CD8-positive, alpha-beta memory T cell (primary cell): ENCODE data around the gene ZC3H12A. TPM values are rescaled to one million over a fixed set of nuclear protein-coding genes. Genes with fewer than 3 reads are reported as not detected.
A peak's percentile ranks its signal among the peaks of the same experiment; 100 is the strongest.

ENCODE experiments used
- CTCF ChIA-PET: fragments of 350-600 bp; sonication (Branson Sonifier 250); formaldehyde crosslinking; loops from one replicate; lab custom pipeline; 2021; ENCODE audit warnings: antibody characterized with exemption; lab: Charles Lee
- POLR2A ChIA-PET: fragments of 350-600 bp; sonication (Branson Sonifier 250); formaldehyde crosslinking; loops from one replicate; lab custom pipeline; 2021; ENCODE audit warnings: antibody characterized with exemption; lab: Charles Lee
- DNase-seq, 5 donors: peaks; one replicate each; pipeline versions ENCODE4 v3.0.0 to v3.0.0-alpha.2; 2020 to 2022; ENCODE audit warnings: mixed read lengths in 1 of 5
- H3K27ac ChIP-seq: one replicate; pipeline ENCODE4 v1.7.0; 2013; ENCODE audit warnings: low read depth, mild to moderate bottlenecking, low read length, moderate library complexity
- H3K27me3 ChIP-seq: 2 replicates; pipeline ENCODE4 v1.7.0; 2013; ENCODE audit warnings: low read length, mild to moderate bottlenecking; ENCODE audit not compliant: insufficient read depth, poor library complexity, severe bottlenecking
- H3K36me3 ChIP-seq: 2 replicates; pipeline ENCODE4 v1.7.0; 2013; ENCODE audit warnings: mild to moderate bottlenecking, low read length, moderate library complexity; ENCODE audit not compliant: insufficient read depth
- H3K4me1 ChIP-seq: 2 replicates; pipeline ENCODE4 v1.7.0; 2013; ENCODE audit warnings: mild to moderate bottlenecking, low read length, moderate library complexity; ENCODE audit not compliant: insufficient read depth
- H3K4me3 ChIP-seq: 2 replicates; pipeline ENCODE4 v1.7.0; 2013; ENCODE audit warnings: mild to moderate bottlenecking, low read length
- H3K9me3 ChIP-seq: 2 replicates; pipeline ENCODE4 v1.7.0; 2013; ENCODE audit warnings: mild to moderate bottlenecking, low read length
- H3K27ac Mint-ChIP-seq, 8 donors: one replicate each; pipeline ENCODE4 v1.8.0; 2020 to 2021; ENCODE audit warnings: mixed read lengths in 8 of 8, mild to moderate bottlenecking in 6 of 8, inconsistent platforms in 3 of 8, moderate library complexity in 3 of 8
- H3K27me3 Mint-ChIP-seq, 2 donors: one replicate each; pipeline ENCODE4 v1.8.0; 2020 to 2021; ENCODE audit warnings: mixed read lengths in 2 of 2, mild to moderate bottlenecking in 1 of 2, moderate library complexity in 1 of 2
- H3K36me3 Mint-ChIP-seq, 3 donors: one replicate each; pipeline ENCODE4 v1.8.0; 2020 to 2021; ENCODE audit warnings: mixed read lengths in 3 of 3, inconsistent platforms in 1 of 3, mild to moderate bottlenecking in 1 of 3
- H3K4me1 Mint-ChIP-seq, 3 donors: one replicate each; pipeline ENCODE4 v1.8.0; 2020 to 2021; ENCODE audit warnings: mixed read lengths in 3 of 3, inconsistent platforms in 1 of 3, mild to moderate bottlenecking in 1 of 3
- H3K4me3 Mint-ChIP-seq, 7 donors: one replicate each; pipeline ENCODE4 v1.8.0; 2020 to 2021; ENCODE audit warnings: mixed read lengths in 7 of 7, mild to moderate bottlenecking in 6 of 7, moderate library complexity in 4 of 7, inconsistent platforms in 2 of 7
- H3K9me3 Mint-ChIP-seq, 5 donors: one replicate each; pipeline ENCODE4 v1.8.0; 2020 to 2022; ENCODE audit warnings: mixed read lengths in 5 of 5, mild to moderate bottlenecking in 3 of 5, moderate library complexity in 2 of 5, inconsistent platforms in 1 of 5
- polyA plus RNA-seq: library from polyadenylated mRNA; unstranded; fragments of 300-500 nt; fragmentation: Illumina TruSeq; gene quantifications from one replicate; pipeline ENCODE4 v1.2.3, GENCODE V29; 2021
- total RNA-seq, 2 experiments: library from RNA; stranded (reverse); gene quantifications; one replicate each; pipeline ENCODE4 v1.2.3, GENCODE V29; 2021

The ZC3H12A gene
- total and polyA plus RNA-seq, 3 experiments from 2014 or later = 11.6 to 33.8 (median 32.7) TPM

DNA sequence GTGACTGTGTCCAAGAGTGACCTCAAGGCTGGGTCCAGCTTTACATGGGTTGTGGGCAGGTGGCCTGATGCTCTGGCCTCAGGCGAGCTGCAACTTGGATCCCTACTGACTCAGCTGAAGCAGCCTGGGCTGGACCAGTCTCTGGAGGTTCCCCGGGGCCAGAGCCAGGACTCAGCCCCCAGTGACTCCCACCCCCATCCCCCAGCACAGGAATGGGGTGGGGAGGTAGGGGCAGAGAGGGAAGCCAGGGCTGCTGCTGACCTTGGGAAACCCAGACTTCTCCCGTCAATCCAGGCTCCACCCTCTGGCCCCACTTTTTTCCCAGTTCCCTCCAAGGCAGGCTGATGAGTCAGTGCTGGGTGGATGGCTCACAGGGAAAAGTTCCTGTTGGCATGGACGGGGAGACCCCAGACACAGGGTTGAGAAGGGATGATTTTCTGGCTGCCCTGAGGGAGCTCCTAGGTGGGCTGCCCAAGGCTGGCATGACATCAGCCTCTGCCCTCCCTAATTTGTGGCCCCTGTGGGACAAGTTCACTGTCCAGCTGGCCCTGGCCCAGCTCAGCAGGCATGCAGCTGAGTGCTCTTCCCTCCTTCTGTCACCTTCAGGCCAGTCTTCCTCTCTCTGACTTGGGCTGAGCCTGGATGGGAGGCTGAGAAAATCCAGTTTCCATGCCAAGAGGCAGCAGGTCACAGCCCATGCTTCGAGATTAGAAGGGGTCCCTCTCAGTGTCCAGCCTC lies 2.2 kb downstream of the ZC3H12A start:
- peaks cover 7 to 70% (median 8%) of the 10 kb centered on the region in 3 donors for H3K36me3 Mint-ChIP-seq
- H3K4me3 Mint-ChIP-seq = peak overlapping the region; percentile 93 to 98 (median 95)
- peak overlapping the region; percentile 97 to 100 (median 99) for H3K27ac Mint-ChIP-seq
- no peaks in the 10 kb centered on the region for H3K9me3 ChIP-seq
- peak overlapping the region; percentile 98 for H3K27ac ChIP-seq
- ChIA-PET POLR2A (interaction anchor here (1.0 to 4.4 kb wide), 5 partner anchors 9 to 38 kb away, joined by 3 to 45 read pairs (median 26); partner anchors contain the start of gene MEAF6), CTCF (interaction anchor here (0.8 to 11.1 kb wide), 5 partner anchors 10 to 42 kb away, joined by 3 to 160 read pairs (median 20); partner anchors contain the start of gene MEAF6)
- H3K4me3 ChIP-seq = peak overlapping the region; percentile 99
- H3K27me3 Mint-ChIP-seq = peaks cover 0 to 3% of the 10 kb centered on the region in 2 donors
- H3K36me3 ChIP-seq = peaks cover 45% of the 10 kb centered on the region
- peaks cover 70% of the 10 kb centered on the region for H3K4me1 ChIP-seq
- H3K4me1 Mint-ChIP-seq = peaks cover 52 to 62% (median 57%) of the 10 kb centered on the region in 3 donors
- peak in 1 of 5 donors; percentile 47 for DNase-seq
- H3K27me3 ChIP-seq = no peaks in the 10 kb centered on the region
- H3K9me3 Mint-ChIP-seq = no peaks in the 10 kb centered on the region

DNA sequence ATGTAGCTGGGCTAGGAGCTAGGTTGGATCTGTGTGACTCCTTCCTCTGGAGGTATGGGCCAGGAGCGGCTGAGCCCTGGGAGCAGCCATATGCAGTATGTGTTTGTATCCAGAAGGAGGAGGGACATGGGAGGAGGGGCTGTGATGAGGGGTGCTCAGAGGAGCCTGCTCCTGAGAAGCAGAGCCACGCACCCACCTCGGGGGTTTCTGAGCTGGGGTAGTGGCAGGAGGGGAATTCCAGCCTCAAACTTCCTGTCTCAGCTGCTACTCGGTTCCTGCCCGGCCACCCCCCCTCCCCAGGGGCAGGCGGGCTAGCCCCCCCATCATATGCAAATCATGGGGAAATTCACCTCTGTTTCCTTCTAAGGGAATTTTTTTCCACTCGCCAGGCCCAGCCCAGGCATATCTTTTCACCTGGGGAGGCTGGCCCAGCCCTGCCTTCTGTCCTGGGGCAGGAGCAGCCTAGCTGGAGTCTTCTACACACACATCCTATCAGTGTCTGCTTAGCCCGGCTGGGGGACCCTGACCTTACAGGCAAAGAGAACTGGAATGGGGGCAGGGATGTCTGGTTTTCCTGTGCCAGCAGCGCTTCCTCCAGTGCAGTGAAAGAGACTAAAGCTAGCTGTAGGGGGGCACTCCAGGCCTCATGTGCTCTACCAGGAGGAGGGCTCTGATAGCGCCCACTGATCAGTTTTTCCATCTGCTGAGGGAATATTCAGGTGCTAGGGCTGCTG lies 3.0 kb downstream of the ZC3H12A start:
- peaks cover 52% of the 10 kb centered on the region for H3K36me3 ChIP-seq
- peak overlapping the region; percentile 93 to 98 (median 95) for H3K4me3 Mint-ChIP-seq
- H3K27ac Mint-ChIP-seq = peak overlapping the region; percentile 97 to 100 (median 99)
- peaks cover 64% of the 10 kb centered on the region for H3K4me1 ChIP-seq
- no peaks in the 10 kb centered on the region for H3K9me3 ChIP-seq
- CTCF ChIA-PET = interaction anchor here (0.8 to 11.1 kb wide), 5 partner anchors 9 to 37 kb away, joined by 3 to 160 read pairs (median 20); partner anchors contain the start of gene MEAF6
- peak overlapping the region; percentile 98 for H3K27ac ChIP-seq
- peaks cover 45 to 62% (median 50%) of the 10 kb centered on the region in 3 donors for H3K4me1 Mint-ChIP-seq
- POLR2A ChIA-PET = interaction anchor here (0.6 to 3.8 kb wide), 4 partner anchors 10 to 373 kb away, joined by 3 to 29 read pairs (median 16); partner anchors contain the start of gene MEAF6
- DNase-seq = peak; percentile 82 to 93 (median 87)
- peaks cover 0 to 3% of the 10 kb centered on the region in 2 donors for H3K27me3 Mint-ChIP-seq
- peak overlapping the region; percentile 99 for H3K4me3 ChIP-seq
- H3K36me3 Mint-ChIP-seq = peaks cover 9 to 76% (median 10%) of the 10 kb centered on the region in 3 donors
- no peaks in the 10 kb centered on the region for H3K9me3 Mint-ChIP-seq
- H3K27me3 ChIP-seq = no peaks in the 10 kb centered on the region

DNA sequence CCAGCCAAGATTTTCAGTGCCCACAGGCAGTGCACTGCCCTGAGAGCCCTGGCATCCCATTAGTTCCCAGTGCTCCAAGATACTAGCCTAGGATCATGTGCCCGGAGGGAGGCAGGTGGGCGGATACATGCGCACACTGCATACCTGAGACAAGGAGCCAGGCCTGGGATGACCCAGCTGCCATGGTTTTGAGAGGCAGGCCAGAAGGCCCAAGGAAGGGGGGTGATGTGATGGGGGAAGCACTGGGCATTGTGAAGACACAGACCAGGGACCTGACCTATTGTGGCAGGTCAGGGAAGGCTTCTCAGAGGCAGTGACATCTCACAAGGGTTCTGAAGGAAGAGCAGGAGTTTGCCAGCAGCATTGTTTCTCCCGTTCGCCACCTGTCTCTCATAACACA lies 3.6 kb downstream of the ZC3H12A start:
- ChIA-PET CTCF (interaction anchor here (1.8 to 11.1 kb wide), 4 partner anchors 8 to 36 kb away, joined by 5 to 160 read pairs (median 62); partner anchors contain the start of gene MEAF6), POLR2A (interaction anchor here (0.8 to 3.8 kb wide), 4 partner anchors 9 to 213 kb away, joined by 3 to 29 read pairs (median 16); partner anchors contain the start of gene MEAF6)

DNA sequence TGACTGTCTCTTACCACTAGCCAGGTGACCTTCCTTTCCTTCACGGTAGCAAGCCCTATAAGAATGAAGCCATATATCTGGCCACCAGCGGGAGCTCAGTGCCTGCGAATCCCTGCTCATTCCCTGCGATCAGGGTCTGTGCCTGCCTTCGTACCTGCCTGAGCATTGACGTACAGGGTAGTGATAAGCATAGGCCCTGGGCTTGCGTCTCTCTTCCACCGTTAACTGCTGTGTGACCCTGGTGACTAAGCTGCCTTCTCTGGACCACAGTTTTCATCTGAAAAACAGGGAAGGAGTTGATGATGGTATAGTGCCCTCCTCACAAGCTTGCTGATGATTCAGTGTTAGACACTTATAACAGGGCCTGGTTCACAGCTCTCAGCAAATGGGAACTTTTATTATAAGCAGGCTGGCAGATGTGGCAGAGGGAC lies 4.1 kb downstream of the ZC3H12A start:
- CTCF ChIA-PET = interaction anchor here (1.2 to 11.1 kb wide), 5 partner anchors 8 to 36 kb away, joined by 5 to 160 read pairs (median 20); partner anchors contain the start of gene MEAF6
- H3K27ac ChIP-seq = peak overlapping the region; percentile 98
- peaks cover 59% of the 10 kb centered on the region for H3K36me3 ChIP-seq
- Mint-ChIP-seq H3K9me3 (no peaks in the 10 kb centered on the region), H3K27me3 (peaks cover 0 to 3% of the 10 kb centered on the region in 2 donors), H3K4me1 (peaks cover 34 to 54% (median 41%) of the 10 kb centered on the region in 3 donors), H3K27ac (peak overlapping the region; percentile 97 to 100 (median 99)), H3K36me3 (peaks cover 12 to 86% (median 13%) of the 10 kb centered on the region in 3 donors), H3K4me3 (peak overlapping the region; percentile 93 to 98 (median 95))
- H3K4me3 ChIP-seq = peak overlapping the region; percentile 99
- no peaks in the 10 kb centered on the region for H3K27me3 ChIP-seq
- H3K9me3 ChIP-seq = no peaks in the 10 kb centered on the region
- DNase-seq = peak in 3 of 5 donors; percentile 44 to 75 (median 58)
- POLR2A ChIA-PET = interaction anchor here (0.6 to 3.8 kb wide), 6 partner anchors 9 to 329 kb away, joined by 3 to 29 read pairs (median 5); partner anchors contain the start of genes C1orf122, MEAF6 and YRDC
- peaks cover 53% of the 10 kb centered on the region for H3K4me1 ChIP-seq

More for the DNA sequence above, 3.6 kb downstream of the ZC3H12A start:
- no peaks in the 10 kb centered on the region for H3K27me3 ChIP-seq
- H3K36me3 Mint-ChIP-seq = peaks cover 12 to 81% (median 13%) of the 10 kb centered on the region in 3 donors
- peak overlapping the region; percentile 99 for H3K4me3 ChIP-seq
- H3K4me1 Mint-ChIP-seq = peaks cover 39 to 59% (median 47%) of the 10 kb centered on the region in 3 donors
- no peaks in the 10 kb centered on the region for H3K9me3 ChIP-seq
- H3K27me3 Mint-ChIP-seq = peaks cover 0 to 3% of the 10 kb centered on the region in 2 donors
- H3K4me1 ChIP-seq = peaks cover 58% of the 10 kb centered on the region
- peak overlapping the region; percentile 97 to 100 (median 99) for H3K27ac Mint-ChIP-seq
- peak overlapping the region; percentile 98 for H3K27ac ChIP-seq
- no peaks in the 10 kb centered on the region for H3K9me3 Mint-ChIP-seq
- H3K4me3 Mint-ChIP-seq = peak overlapping the region; percentile 93 to 98 (median 95)
- peaks cover 58% of the 10 kb centered on the region for H3K36me3 ChIP-seq
- DNase-seq = peak in 1 of 5 donors; percentile 45

DNA sequence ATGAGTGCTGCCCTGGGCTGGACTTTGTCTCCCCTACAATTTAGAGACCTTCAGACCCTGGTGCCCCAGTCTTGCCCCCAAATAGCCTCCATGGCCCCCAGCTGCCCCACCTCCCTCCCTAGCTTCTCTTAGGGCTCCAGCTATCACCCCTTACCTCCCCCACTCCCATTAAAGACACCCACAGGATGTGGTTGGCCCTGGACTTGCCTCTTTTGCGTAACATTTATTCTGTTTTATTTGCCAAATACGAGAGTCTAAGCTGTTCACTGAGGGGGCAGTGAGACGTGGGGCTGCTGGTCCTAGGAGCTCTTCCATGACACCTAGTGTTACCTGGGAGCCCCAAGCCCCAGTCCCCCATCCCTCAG lies 4.5 kb downstream of the ZC3H12A start:
- Mint-ChIP-seq H3K27ac (peak overlapping the region; percentile 97 to 100 (median 99)), H3K27me3 (no peaks in the 10 kb centered on the region), H3K4me3 (peak overlapping the region; percentile 93 to 98 (median 95)), H3K4me1 (peaks cover 30 to 50% (median 37%) of the 10 kb centered on the region in 3 donors), H3K9me3 (no peaks in the 10 kb centered on the region), H3K36me3 (peaks cover 12 to 90% (median 13%) of the 10 kb centered on the region in 3 donors)
- Histone ChIP-seq H3K4me1 (peaks cover 49% of the 10 kb centered on the region), H3K27me3 (no peaks in the 10 kb centered on the region), H3K4me3 (peak overlapping the region; percentile 99), H3K9me3 (no peaks in the 10 kb centered on the region), H3K27ac (peak overlapping the region; percentile 98), H3K36me3 (peaks cover 59% of the 10 kb centered on the region)
- ChIA-PET POLR2A (interaction anchor here (0.6 to 3.8 kb wide), 6 partner anchors 8 to 329 kb away, joined by 3 to 29 read pairs (median 5); partner anchors contain the start of genes C1orf122, MEAF6 and YRDC), CTCF (interaction anchor here (1.2 to 11.1 kb wide), 6 partner anchors 7 to 35 kb away, joined by 3 to 160 read pairs (median 12); partner anchors contain the start of gene MEAF6)
- peak in 4 of 5 donors; percentile 47 to 75 (median 63) for DNase-seq

DNA sequence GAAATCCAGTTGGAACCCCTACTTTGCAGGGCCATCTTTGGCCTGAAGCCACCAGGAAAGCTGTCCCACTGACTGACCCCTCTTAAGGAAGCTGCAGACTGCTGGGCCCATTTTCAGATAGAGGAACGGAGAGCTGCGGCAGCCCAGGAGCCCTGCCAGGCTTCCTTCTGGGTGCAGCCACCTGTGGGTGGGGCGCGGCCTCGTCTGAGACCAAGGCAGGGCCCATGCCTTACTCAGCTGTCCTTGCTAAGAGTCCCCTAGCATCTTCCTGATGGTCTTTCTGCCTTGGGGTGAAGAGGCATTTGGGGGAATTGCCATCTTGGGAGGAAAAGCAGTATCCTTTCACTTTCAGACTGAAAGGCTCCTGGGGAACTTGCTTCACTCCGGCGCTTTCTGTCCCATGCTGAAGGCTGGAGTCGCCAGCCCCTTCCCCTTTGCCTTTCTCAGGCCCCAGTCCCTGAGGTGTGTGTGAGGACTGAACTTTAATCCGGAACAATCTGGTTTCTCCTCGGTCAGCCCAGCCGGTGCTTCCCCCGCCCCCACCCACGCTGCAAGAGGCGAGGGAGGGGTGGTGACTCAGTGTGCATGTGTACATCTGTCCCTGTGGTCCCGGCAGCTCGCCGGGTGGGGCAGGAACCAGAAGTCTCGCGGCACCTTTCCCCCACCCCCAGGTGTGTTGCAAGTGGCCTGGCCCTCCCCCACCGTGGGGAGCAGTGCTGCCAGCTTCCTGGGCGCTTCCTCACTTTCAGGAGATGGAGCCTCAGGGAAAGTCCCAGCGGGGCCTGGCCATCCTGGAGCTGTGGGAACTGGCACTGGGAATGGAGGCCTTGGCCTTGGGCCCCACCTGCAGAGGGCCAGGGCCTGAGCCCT lies 5.1 kb downstream of the ZC3H12A start:
- peak; percentile 77 to 95 (median 84) for DNase-seq
- Histone ChIP-seq H3K27me3 (no peaks in the 10 kb centered on the region), H3K36me3 (peaks cover 59% of the 10 kb centered on the region), H3K9me3 (no peaks in the 10 kb centered on the region), H3K27ac (peak overlapping the region; percentile 98), H3K4me3 (peak overlapping the region; percentile 99), H3K4me1 (peaks cover 48% of the 10 kb centered on the region)
- ChIA-PET CTCF (interaction anchor here (1.2 to 11.1 kb wide), 6 partner anchors 7 to 35 kb away, joined by 3 to 160 read pairs (median 12); partner anchors contain the start of gene MEAF6), POLR2A (interaction anchor here (1.0 to 3.8 kb wide), 6 partner anchors 8 to 211 kb away, joined by 3 to 29 read pairs (median 5); partner anchors contain the start of genes MEAF6 and SNIP1)
- no peaks in the 10 kb centered on the region for H3K9me3 Mint-ChIP-seq
- peaks cover 29 to 55% (median 40%) of the 10 kb centered on the region in 3 donors for H3K4me1 Mint-ChIP-seq
- peak overlapping the region; percentile 93 to 98 (median 95) for H3K4me3 Mint-ChIP-seq
- H3K27ac Mint-ChIP-seq = peak overlapping the region; percentile 97 to 100 (median 99)
- peaks cover 12 to 94% (median 13%) of the 10 kb centered on the region in 3 donors for H3K36me3 Mint-ChIP-seq
- H3K27me3 Mint-ChIP-seq = no peaks in the 10 kb centered on the region
